Measurements from ENCODE around the gene MOG.

MOG gene

DNA sequence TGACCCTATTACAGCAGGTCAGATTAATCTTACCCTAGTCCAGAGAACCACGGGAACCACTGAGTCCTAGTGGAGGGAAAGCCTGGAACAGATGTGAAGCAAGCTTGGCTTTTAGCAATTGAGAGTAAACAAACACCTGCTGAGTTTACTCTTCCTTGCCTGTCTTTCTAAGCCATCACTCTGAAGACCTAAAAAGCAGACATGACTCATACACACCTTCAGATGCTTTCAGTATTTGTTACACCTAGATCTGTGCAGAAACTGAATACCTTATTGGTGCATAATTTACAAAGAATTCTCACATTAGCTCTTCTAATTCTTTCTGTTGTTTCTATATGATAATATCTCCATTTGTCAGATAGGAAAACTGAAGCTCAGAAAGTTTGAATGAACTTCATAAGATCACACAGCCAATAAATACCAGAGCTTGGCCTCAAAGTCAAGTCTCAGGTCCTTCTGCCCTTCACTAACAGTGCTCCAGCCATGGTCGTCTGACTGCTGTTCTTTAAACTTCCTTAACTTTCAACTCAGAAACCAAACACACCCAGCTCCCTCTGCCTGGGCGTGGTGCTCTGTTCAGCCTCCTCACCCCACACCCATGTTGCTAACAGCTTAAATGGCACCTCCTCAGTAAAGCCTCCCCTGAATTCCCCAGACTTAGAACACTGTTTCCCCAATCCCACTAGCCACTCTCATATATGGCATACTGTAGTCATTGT, 15.3 kb upstream of the MOG start:
- no peak overlapping the region for H3K27ac ChIP-seq
- TF ChIP-seq ZFX (IDR thresholded peaks at IDR 0.05) = no peak
- TF ChIP-seq, protein P1, sequence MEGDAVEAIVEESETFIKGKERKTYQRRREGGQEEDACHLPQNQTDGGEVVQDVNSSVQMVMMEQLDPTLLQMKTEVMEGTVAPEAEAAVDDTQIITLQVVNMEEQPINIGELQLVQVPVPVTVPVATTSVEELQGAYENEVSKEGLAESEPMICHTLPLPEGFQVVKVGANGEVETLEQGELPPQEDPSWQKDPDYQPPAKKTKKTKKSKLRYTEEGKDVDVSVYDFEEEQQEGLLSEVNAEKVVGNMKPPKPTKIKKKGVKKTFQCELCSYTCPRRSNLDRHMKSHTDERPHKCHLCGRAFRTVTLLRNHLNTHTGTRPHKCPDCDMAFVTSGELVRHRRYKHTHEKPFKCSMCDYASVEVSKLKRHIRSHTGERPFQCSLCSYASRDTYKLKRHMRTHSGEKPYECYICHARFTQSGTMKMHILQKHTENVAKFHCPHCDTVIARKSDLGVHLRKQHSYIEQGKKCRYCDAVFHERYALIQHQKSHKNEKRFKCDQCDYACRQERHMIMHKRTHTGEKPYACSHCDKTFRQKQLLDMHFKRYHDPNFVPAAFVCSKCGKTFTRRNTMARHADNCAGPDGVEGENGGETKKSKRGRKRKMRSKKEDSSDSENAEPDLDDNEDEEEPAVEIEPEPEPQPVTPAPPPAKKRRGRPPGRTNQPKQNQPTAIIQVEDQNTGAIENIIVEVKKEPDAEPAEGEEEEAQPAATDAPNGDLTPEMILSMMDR (conservative IDR thresholded peaks at IDR 0.05) = no peak

DNA sequence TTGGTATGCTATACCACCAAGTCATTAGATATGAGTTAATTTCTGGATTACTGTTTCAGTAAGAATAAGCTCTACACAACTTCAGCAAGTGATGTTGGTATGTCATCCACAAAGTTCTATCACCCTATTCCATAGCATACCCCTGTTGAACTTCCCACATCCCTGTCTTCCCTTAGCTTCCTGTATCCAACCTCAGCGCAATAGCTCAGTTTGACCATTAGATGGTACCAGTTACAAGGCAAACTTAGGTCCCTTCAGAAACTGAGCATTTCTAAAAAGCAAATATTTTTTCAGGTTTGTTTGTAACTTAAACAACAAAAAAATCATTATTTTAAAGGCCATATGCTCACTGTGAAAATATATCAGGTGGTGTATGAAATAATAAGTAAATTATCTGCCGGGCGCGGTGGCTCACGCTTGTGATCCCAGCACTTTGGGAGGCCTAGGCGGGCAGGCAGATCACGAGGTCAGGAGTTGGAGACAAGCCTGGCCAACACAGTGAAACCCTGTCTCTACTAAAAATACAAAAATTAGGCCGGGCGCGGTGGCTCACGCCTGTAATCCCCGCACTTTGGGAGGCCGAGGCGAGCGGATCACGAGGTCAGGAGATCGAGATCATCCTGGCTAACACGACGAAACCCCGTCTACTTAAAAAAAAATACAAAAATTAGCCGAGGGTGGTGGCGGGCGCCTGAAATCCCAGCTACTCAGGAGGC, 8.8 kb upstream of the MOG start:
- H3K27ac ChIP-seq = no peak overlapping the region
- no peak for TF ChIP-seq ZFX (IDR thresholded peaks at IDR 0.05)
- TF ChIP-seq, protein P1 (conservative IDR thresholded peaks at IDR 0.05) = peak; percentile 77

DNA sequence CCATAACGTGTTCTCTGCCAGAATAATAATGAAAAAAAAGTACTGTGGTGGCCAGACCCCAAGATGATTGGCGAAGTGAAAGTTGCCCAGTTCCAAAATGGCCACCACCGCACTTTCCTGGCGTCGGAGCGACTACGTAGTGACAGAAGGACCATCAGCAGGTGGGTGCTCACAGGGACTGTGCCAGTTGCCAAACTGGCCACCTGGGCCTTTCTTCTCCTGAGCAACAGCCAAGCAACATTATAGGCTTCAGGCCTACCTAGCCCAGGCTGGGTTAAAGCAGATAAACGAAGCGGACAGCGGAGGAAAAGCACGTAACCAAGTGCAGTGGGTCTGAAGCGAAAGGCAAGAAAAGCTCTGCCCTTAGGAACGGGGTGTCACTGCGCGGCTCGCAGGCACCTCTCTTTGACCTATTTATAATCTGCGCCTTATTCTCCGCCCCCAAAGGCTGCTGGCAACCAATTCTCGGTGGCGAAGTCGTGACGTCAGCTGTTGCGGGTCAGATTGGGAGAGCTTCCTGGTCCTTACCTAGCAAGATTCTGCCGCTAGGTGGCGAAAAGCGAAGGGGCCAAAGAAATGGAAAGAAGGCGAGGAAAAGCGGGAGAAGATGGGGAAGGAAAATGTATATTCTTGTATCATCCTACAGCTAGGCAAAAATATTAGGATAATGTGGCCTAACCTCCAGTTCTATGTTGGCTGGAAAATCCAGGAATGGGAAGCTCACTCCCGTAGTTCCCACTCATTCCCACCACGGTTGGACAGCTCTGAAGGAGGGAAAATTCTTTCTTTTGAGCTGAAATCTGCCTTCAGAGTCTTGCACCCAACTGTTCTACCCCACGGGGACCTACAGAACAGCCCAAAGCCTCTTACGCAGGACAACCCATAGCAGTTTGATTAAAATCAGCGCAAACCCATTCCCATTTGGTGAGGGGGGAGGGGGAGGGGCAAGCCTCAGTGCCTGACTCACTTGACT, 6.9 kb upstream of the MOG start:
- peak overlapping the region; percentile 59 for H3K27ac ChIP-seq
- TF ChIP-seq, protein P1 (conservative IDR thresholded peaks at IDR 0.05) = peak; percentile 95
- TF ChIP-seq ZFX (IDR thresholded peaks at IDR 0.05) = 0 out of 2 replicates have a peak, but pooled peaks have one; percentile 10

DNA sequence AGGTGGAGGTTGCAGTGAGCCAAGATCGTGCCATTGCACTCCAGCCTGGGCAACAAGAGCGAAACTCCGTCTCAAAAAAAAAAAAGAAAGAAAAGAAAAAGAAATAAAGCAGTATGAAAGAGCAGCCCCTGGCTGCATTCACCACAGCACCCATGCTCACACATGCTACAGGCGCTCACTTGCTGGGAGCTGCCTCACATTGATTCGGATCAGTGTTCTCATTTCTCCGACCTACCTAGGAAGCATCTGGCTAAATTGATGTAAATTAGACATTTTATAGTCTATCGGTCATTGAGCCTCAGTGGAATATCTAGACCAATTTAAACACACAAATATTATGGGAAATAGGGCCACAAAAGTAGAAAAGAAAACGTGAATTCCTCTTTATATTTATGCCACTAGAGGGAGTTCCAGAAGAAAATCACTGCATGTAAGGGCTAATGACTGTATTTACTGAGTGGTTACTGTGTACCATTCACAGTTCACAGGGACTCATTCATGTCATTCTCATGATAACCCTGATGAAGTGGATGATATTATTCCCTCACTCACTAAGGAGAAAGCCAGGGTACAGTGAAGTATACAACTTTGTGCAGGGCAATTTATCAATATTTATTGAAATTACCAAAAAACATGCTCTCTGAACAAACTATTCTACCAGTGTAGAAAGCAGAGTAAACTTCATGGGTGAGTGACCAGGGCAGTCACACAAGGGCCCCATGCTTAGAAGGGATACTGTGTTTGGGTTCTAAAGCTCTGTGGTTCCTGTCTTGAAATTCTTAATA, 5.3 kb upstream of the MOG start:
- TF ChIP-seq, protein P1 (conservative IDR thresholded peaks at IDR 0.05) = peak; percentile 85
- no peak for TF ChIP-seq ZFX (IDR thresholded peaks at IDR 0.05)
- no peak overlapping the region for H3K27ac ChIP-seq

DNA sequence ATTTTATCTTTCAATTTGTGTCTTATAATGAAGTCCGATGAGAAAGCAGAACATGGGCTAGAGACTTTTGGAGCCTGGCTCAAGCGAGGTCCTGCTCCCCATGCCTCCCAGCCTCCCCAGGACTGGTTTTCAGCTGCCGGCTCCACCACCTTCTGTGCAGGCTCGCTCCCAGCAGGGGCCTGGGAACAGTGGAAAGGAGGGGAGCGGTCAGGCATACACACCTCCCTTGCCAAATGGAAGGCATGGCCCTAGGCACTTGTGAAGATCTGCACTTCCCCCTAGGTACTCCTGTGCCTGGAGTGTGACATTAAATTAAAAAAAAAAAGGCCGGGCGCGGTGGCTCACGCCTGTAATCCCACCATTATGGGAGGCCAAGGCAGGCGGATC, 4.7 kb upstream of the MOG start:
- no peak overlapping the region for H3K27ac ChIP-seq
- TF ChIP-seq ZFX (IDR thresholded peaks at IDR 0.05) = no peak
- TF ChIP-seq, protein P1 (conservative IDR thresholded peaks at IDR 0.05) = no peak

DNA sequence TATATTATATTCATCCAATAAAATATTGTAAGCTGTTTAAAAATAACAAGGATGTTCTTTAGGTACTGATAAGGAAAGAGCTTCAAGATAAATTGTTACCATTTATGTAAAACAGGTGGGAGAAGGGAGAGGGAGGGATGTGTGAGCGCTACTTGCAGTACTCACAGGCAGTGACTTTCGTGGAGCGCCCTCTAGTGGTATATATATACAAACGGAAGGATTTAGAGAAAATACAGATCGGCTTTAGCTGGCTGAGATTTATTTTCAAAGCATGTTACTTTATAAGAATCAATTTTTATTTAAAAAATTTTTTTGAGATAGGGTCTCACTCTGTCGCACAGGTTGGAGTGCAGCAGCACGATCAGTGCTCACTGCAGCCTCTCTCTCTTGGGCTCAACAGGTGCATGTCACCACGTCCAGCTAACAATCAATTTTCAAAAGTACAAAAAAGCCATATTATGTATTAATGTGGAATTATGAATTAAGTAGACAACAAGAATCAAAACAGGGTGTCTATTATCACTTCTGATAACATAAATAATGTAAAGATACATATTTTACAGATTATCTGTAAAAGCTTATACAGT, 3.3 kb upstream of the MOG start:
- no peak for TF ChIP-seq ZFX (IDR thresholded peaks at IDR 0.05)
- TF ChIP-seq, protein P1 (conservative IDR thresholded peaks at IDR 0.05) = peak; percentile 93
- H3K27ac ChIP-seq = no peak overlapping the region

Data from C4-2B (cell line).